ENCODE data around the gene HSH2D.

The HSH2D gene

GRCh38 chr19:16190198-16190597, 46.7 kb downstream of the HSH2D start:
- no peak overlapping the region for H3K4me3 ChIP-seq (ENCODE audit: low read depth, low read length)
- TF ChIP-seq CTCF (IDR thresholded peaks at IDR 0.05; ENCODE audit: low read depth, low read length): no peak

- TF ChIP-seq CTCF (IDR thresholded peaks at IDR 0.05; ENCODE audit: low read depth, low read length): no peak
- no peak overlapping the region for H3K4me3 ChIP-seq (ENCODE audit: low read depth, low read length)
These were observed 47.3 kb downstream of the HSH2D start for GRCh38 chr19:16190736-16191135.

- H3K4me3 ChIP-seq (ENCODE audit: low read depth, low read length): no peak overlapping the region
- TF ChIP-seq CTCF (IDR thresholded peaks at IDR 0.05; ENCODE audit: low read depth, low read length): no peak
These were observed 47.9 kb downstream of the HSH2D start for GRCh38 chr19:16191216-16191908.

GRCh38 chr19:16193466-16193865, 50.0 kb downstream of the HSH2D start:
- no peak overlapping the region for H3K4me3 ChIP-seq (ENCODE audit: low read depth, low read length)
- no peak for TF ChIP-seq CTCF (IDR thresholded peaks at IDR 0.05; ENCODE audit: low read depth, low read length)

- peak overlapping the region; percentile 100 for H3K4me3 ChIP-seq (ENCODE audit: low read depth, low read length)
- TF ChIP-seq CTCF (IDR thresholded peaks at IDR 0.05; ENCODE audit: low read depth, low read length): no peak
These were observed 53.7 kb downstream of the HSH2D start for GRCh38 chr19:16197188-16197621.

GRCh38 chr19:16197622-16198369, 54.3 kb downstream of the HSH2D start, which contains the start of gene AP1M1:
AP1M1 (plus strand) TSS chr19:16197911; CDS start chr19:16198027, 116 bp downstream.
- H3K4me3 ChIP-seq (ENCODE audit: low read depth, low read length): peak within 1 kb of the TSS; percentile 100
- no peak for TF ChIP-seq CTCF (IDR thresholded peaks at IDR 0.05; ENCODE audit: low read depth, low read length)

GRCh38 chr19:16198370-16198651, 54.8 kb downstream of the HSH2D start:
- TF ChIP-seq CTCF (IDR thresholded peaks at IDR 0.05; ENCODE audit: low read depth, low read length): no peak
- peak overlapping the region; percentile 100 for H3K4me3 ChIP-seq (ENCODE audit: low read depth, low read length)
